Cardiac muscle cell (in vitro differentiated cells and primary cell): ENCODE measurements around the gene IFI27L1. TPM values are rescaled to one million over a fixed set of nuclear protein-coding genes. Genes with fewer than 3 reads are reported as not detected.

Experiments
- DNase-seq, 2 donors: peaks; one replicate each; pipeline versions ENCODE4 v3.0.0 to v3.0.0-alpha.2; 2010 to 2017; ENCODE audit warnings: low read depth in 1 of 2, low spot score in 1 of 2
- H3K27ac ChIP-seq: fragments of 200-600 bp; sonication (generic); 2 replicates; pipeline ENCODE4 v1.5.1; 2016
- H3K27me3 ChIP-seq: fragments of 200-600 bp; sonication (generic); 2 replicates; pipeline ENCODE4 v1.6.0; 2016; ENCODE audit warnings: control low read depth
- H3K36me3 ChIP-seq: fragments of 200-600 bp; sonication (generic); 2 replicates; pipeline ENCODE4 v1.5.1; 2016; ENCODE audit warnings: control low read depth
- H3K4me1 ChIP-seq: fragments of 200-600 bp; sonication (generic); 2 replicates; pipeline ENCODE4 v1.8.1; 2017; ENCODE audit warnings: low read depth, mild to moderate bottlenecking, mixed run types
- H3K4me3 ChIP-seq: fragments of 200-600 bp; sonication (generic); 2 replicates; pipeline ENCODE4 v1.5.1; 2016; ENCODE audit warnings: mild to moderate bottlenecking
- H3K9me3 ChIP-seq: fragments of 200-600 bp; sonication (generic); 2 replicates; pipeline ENCODE4 v1.5.1; 2017; ENCODE audit warnings: low read depth, mild to moderate bottlenecking, control low read depth
- CTCF ChIP-seq: IDR thresholded peaks from 2 replicates; pipeline ENCODE4 v1.5.1; 2012; ENCODE audit warnings: low read depth, mild to moderate bottlenecking, low read length
- polyA plus RNA-seq: library from polyadenylated mRNA; unstranded; fragments of >200 nt; fragmentation: Nextera tagmentation; extraction: Ambion mirVana; gene quantifications from 2 replicates; pipeline ENCODE4 v1.2.1, GENCODE V29; 2016
- total RNA-seq: library from RNA; depleted of rRNA; stranded (reverse); fragments of >200 nt; gene quantifications from 2 replicates; pipeline ENCODE4 v1.2.3, GENCODE V29; 2016

IFI27L1 gene
- total and polyA plus RNA-seq, 2 experiments from 2014 or later: 75.5 to 95.4 TPM

GRCh38 chr14:94129111-94129757, 48.1 kb downstream of the IFI27L1 start, which contains the start of gene IFI27L2:
Gene IFI27L2, minus strand, starts transcription at chr14:94129604. Its CDS starts 40 bp downstream, at chr14:94129564.
- peak within 1 kb of the TSS; percentile 51 for H3K4me3 ChIP-seq
- peak within 1 kb of the TSS; percentile 70 for H3K27ac ChIP-seq
- TF ChIP-seq CTCF: peak; percentile 17
- no peaks in the 10 kb centered on the region for H3K9me3 ChIP-seq
- peak; percentile 90 to 93 for DNase-seq
- no peaks in the 10 kb centered on the region for H3K36me3 ChIP-seq
- H3K27me3 ChIP-seq: no peaks in the 10 kb centered on the region
- H3K4me1 ChIP-seq: no peaks in the 10 kb centered on the region

- no peak for TF ChIP-seq CTCF
- no peaks in the 10 kb centered on the region for H3K9me3 ChIP-seq
- H3K4me3 ChIP-seq: peak overlapping the region; percentile 51
- H3K4me1 ChIP-seq: no peaks in the 10 kb centered on the region
- H3K36me3 ChIP-seq: no peaks in the 10 kb centered on the region
- H3K27ac ChIP-seq: peak overlapping the region; percentile 70
- no peaks in the 10 kb centered on the region for H3K27me3 ChIP-seq
- DNase-seq: peak; percentile 62 to 65
These were observed 48.8 kb downstream of the IFI27L1 start for GRCh38 chr14:94129758-94130414.

- Histone ChIP-seq H3K36me3 (no peaks in the 10 kb centered on the region), H3K27me3 (no peaks in the 10 kb centered on the region), H3K27ac (no peak overlapping the region), H3K4me3 (no peak overlapping the region), H3K9me3 (no peaks in the 10 kb centered on the region), H3K4me1 (no peaks in the 10 kb centered on the region)
- peak; percentile 80 for TF ChIP-seq CTCF
- peak; percentile 72 to 80 for DNase-seq
These were observed 51.3 kb downstream of the IFI27L1 start for GRCh38 chr14:94132285-94132887.

- no peak for DNase-seq
- H3K9me3 ChIP-seq: no peaks in the 10 kb centered on the region
- H3K4me1 ChIP-seq: no peaks in the 10 kb centered on the region
- H3K27me3 ChIP-seq: no peaks in the 10 kb centered on the region
- no peak overlapping the region for H3K4me3 ChIP-seq
- no peak overlapping the region for H3K27ac ChIP-seq
- TF ChIP-seq CTCF: no peak
- no peaks in the 10 kb centered on the region for H3K36me3 ChIP-seq
These were observed 54.4 kb downstream of the IFI27L1 start for GRCh38 chr14:94135476-94135875.

GRCh38 chr14:94136575-94137331, 55.6 kb downstream of the IFI27L1 start:
- peak; percentile 97 for TF ChIP-seq CTCF
- H3K4me1 ChIP-seq: no peaks in the 10 kb centered on the region
- H3K36me3 ChIP-seq: no peaks in the 10 kb centered on the region
- H3K27me3 ChIP-seq: no peaks in the 10 kb centered on the region
- no peaks in the 10 kb centered on the region for H3K9me3 ChIP-seq
- H3K27ac ChIP-seq: no peak overlapping the region
- DNase-seq: peak; percentile 88 to 91
- no peak overlapping the region for H3K4me3 ChIP-seq
